GM12873 (cell line): ENCODE measurements around the gene PLA2G4E.
A peak's percentile ranks its signal among the peaks of the same experiment; 100 is the strongest.

ENCODE experiments used
- TF ChIP-seq, protein P1 (sequence below): IDR thresholded peaks from 2 replicates; pipeline ENCODE4 v1.5.1; 2012; ENCODE audit warnings: low read depth, mild to moderate bottlenecking, moderate library complexity, low read length, control low read depth; ENCODE audit not compliant: insufficient read depth; ENCODE audit errors: missing control alignments

The PLA2G4E gene

DNA sequence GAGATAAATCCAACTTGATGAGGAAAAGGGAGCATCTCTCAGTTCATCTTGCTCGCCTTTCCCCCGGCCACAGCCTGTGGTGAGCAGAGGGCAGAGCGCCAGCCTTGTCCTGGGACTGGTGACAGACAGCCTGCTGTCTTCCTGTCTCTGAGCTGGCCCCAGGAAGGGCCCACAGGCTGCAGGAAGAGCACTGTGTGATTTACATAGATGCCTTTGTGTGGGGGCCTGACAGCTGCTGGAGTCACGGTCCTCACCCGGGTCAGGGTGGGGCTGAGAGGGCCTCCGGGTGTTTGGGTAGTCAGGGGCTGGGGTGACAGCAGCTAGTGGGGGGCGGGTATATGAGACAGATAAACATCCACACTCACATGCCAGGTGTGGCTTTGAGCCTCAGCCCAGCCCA is 44.2 kb upstream of the PLA2G4E start:
- TF ChIP-seq, protein P1, sequence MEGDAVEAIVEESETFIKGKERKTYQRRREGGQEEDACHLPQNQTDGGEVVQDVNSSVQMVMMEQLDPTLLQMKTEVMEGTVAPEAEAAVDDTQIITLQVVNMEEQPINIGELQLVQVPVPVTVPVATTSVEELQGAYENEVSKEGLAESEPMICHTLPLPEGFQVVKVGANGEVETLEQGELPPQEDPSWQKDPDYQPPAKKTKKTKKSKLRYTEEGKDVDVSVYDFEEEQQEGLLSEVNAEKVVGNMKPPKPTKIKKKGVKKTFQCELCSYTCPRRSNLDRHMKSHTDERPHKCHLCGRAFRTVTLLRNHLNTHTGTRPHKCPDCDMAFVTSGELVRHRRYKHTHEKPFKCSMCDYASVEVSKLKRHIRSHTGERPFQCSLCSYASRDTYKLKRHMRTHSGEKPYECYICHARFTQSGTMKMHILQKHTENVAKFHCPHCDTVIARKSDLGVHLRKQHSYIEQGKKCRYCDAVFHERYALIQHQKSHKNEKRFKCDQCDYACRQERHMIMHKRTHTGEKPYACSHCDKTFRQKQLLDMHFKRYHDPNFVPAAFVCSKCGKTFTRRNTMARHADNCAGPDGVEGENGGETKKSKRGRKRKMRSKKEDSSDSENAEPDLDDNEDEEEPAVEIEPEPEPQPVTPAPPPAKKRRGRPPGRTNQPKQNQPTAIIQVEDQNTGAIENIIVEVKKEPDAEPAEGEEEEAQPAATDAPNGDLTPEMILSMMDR = no peak

DNA sequence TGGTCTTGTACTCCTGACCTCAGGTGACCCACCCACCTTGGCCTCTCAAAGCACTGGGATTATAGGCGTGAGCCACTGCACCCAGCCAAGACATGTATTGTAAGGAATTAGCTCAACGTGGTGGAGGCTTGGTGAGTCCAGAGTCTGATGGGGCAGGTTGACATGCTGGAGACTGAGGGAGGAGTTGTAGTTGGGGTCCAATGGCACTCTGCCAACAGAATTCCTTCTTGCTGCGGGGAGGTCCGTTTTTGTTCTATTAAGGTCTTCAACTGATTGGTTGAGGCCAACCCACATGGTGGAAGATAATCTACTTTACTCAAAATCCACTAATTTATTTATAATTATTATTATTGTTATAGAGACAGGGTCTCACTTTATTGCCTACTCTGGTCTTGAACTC is 43.4 kb upstream of the PLA2G4E start:
- TF ChIP-seq, protein P1 = no peak

DNA sequence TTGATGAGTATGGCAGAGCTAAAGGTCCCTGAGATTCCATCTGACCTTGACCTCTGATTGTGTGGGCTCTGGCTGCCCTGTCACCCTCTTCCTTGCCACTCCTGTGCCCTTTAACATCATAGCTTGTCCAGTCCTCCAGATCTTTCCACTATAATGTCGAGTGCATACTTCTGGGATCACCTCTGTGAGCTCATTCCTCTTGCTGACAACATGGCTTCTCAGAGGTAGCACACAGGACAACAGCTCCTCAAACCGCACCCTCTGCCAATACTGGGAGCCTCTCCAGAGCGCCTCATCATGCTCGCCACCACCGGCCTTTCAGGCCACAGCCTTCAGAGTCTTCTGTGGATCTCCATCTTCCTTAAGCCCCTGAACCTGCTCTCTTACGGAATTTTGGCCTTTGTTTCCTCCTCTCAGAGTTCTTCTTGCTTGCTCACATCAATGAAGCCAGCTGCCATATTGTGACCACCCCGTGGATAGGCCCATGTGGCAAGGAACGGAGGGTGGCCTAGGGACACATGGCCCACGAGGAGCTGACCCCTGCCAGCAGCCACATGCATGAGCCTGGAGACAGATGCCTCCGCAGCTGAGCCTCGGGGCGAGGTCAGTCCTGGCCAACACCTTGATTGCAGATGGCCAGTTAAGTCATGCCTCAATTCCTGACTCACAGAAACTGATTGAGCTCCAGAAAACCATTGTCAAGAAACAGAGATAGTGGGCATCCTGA is 42.4 kb upstream of the PLA2G4E start:
- TF ChIP-seq, protein P1 = no peak

DNA sequence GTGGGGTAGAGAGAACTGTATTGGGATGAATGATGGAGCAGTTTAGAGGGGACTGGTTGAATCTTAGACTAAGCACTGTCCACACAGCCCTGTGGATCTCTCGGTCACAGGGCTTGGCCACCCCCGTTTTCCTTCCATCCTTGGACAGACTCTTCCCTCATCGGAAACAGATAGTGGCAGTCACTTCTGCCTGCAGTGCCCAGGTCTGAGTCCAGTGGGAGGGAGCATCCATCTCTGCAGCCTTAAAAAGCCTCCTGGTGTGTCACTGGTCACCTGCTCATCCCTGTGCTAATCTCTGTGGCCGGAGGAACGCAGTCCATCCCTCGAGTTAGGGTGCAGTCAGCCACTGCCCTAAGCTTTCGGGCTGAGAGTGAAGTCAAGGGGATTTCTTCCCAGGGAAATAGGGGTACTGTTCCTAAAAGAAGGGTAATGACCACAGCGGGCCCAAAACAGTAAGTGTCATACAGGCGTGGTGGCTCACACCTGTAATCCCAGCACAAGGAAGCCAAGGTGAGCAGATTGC is 41.5 kb upstream of the PLA2G4E start:
- TF ChIP-seq, protein P1 = no peak

DNA sequence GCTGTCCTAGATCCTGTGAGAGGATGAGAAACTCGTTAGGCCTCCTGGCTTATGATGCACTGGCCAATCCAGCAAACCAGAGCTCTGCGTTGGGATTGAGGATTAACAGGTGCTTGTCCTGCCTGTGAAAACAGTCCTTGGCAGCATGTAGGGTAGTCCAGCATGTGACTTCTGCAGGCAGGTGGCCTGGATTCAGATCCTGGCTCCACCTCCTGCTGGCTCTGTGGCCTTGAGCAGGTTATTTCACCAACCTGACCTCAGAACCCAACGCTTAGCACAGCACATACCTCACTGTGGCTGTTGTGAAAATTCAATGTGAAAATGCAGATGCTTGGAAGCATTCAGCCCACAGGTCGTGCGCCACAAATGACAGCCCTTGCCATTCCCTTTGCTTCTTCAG is 40.0 kb upstream of the PLA2G4E start:
- TF ChIP-seq, protein P1 = no peak

DNA sequence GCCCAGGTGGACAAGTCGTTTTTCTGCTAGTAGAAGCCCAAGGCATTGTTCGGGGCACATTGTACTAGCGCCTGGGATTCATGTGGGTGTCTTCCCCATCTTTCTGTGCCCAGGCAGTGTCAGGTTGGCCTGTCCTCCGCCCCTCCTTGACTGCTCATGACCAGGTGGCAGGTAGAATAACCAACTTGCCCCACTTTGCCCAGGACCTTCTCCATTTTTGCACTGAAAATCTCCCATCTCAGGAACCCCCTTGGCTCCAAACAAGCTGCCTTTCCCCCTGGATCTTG is 39.6 kb upstream of the PLA2G4E start:
- TF ChIP-seq, protein P1 = no peak

DNA sequence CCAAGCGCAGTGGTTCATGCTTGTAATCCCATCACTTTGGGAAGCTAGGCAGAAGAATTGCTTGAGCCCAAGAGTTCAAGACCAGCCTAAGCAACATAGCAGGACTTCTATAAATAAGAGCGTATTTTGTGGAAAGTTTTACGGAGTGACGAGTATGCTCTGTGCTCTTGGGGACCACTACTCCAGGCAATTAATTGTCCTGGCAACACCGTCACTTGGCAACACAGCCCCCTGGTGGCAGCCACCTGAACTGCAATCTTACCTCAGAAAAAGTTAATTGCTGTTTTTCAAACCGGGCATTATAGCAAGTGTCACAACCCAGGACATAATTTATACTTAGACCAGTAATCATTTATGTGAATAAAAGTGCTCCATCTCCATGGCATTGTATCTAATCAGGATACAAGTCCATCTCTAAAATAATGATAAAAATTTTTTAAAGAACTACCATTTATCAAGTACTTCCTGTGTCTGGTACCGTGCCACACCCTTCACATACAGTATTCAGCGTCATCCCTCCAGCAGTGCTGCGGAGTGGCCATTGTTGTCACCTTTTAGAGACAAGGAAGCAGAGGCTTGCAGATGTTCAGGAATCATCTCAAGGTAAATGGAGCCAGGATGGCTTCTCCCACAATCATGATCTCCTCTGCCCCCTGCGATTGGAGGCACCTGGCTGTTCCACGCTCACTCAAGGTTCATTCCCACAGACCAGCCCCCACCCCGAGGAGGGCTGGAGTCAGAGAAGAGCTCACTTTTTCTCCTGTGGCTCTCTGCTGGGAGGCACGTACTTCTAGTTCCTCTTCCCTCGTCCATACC is 39.0 kb upstream of the PLA2G4E start:
- TF ChIP-seq, protein P1 = peak; percentile 92
